GM12872 (cell line): ENCODE data around the gene FRMD5.

ENCODE experiments used
- TF ChIP-seq, protein P1 (sequence below): IDR thresholded peaks from 3 replicates; pipeline ENCODE4 v1.5.1; 2011; ENCODE audit warnings: low read depth, mild to moderate bottlenecking, low read length, moderate library complexity; ENCODE audit not compliant: insufficient read depth

Gene FRMD5

GRCh38 chr15:43920254-43920600, 274.8 kb downstream of the FRMD5 start:
- TF ChIP-seq, protein P1, sequence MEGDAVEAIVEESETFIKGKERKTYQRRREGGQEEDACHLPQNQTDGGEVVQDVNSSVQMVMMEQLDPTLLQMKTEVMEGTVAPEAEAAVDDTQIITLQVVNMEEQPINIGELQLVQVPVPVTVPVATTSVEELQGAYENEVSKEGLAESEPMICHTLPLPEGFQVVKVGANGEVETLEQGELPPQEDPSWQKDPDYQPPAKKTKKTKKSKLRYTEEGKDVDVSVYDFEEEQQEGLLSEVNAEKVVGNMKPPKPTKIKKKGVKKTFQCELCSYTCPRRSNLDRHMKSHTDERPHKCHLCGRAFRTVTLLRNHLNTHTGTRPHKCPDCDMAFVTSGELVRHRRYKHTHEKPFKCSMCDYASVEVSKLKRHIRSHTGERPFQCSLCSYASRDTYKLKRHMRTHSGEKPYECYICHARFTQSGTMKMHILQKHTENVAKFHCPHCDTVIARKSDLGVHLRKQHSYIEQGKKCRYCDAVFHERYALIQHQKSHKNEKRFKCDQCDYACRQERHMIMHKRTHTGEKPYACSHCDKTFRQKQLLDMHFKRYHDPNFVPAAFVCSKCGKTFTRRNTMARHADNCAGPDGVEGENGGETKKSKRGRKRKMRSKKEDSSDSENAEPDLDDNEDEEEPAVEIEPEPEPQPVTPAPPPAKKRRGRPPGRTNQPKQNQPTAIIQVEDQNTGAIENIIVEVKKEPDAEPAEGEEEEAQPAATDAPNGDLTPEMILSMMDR, result no peak

- TF ChIP-seq, protein P1, result no peak
Measured at GRCh38 chr15:43919540-43920253, 275.4 kb downstream of the FRMD5 start.

GRCh38 chr15:43918717-43919116, 276.4 kb downstream of the FRMD5 start:
- TF ChIP-seq, protein P1, result no peak

GRCh38 chr15:43916326-43916660, 278.8 kb downstream of the FRMD5 start:
- TF ChIP-seq, protein P1, result no peak

GRCh38 chr15:43915631-43916325, 279.3 kb downstream of the FRMD5 start:
- TF ChIP-seq, protein P1, result no peak

DNA sequence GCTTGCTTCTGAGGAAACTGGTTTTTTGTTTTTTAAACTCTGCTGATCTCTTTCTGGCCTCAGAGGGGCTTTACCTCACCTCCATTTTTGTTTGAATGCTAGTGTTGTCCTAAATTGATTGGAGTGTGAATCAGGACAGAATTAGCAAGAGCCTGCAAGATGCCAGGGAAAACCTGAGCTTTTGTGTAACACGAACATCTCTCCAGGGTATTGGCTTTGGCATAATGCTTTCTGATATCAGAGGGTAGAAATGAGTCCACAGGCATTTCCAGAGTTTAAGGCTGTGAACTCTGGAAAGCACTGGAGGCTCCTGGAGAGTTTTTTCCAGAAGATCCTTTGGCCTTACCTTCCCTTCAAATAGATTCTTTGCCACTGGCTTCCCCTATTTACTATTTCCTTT, 281.1 kb downstream of the FRMD5 start:
- TF ChIP-seq, protein P1, result no peak

- TF ChIP-seq, protein P1, result no peak
Measured at GRCh38 chr15:43913026-43913780, 281.9 kb downstream of the FRMD5 start.
